ENCODE measurements around the gene SLC4A2.
"Not testable (repeated sequence)": the region's sequence is repeated elsewhere in the genome, so short reads cannot be mapped to it uniquely, and the experiment has no call there.

Gene SLC4A2

DNA sequence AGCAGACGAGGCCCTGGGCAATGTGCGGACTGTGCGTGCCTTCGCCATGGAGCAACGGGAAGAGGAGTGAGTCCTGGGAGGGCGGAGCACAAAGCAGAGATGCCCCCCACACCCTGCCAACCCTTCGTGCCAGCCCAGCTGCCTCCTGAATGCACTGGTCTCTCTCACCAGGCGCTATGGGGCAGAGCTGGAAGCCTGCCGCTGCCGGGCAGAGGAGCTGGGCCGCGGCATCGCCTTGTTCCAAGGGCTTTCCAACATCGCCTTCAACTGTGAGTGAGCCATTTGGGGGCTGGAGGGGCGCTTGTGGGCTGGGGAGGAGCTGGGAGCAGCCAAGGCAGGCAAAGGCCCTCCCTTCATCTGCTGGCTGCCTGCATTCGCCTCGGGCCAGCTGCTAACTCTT, 23.5 kb upstream of the SLC4A2 start:
- TF ChIP-seq, protein P1, sequence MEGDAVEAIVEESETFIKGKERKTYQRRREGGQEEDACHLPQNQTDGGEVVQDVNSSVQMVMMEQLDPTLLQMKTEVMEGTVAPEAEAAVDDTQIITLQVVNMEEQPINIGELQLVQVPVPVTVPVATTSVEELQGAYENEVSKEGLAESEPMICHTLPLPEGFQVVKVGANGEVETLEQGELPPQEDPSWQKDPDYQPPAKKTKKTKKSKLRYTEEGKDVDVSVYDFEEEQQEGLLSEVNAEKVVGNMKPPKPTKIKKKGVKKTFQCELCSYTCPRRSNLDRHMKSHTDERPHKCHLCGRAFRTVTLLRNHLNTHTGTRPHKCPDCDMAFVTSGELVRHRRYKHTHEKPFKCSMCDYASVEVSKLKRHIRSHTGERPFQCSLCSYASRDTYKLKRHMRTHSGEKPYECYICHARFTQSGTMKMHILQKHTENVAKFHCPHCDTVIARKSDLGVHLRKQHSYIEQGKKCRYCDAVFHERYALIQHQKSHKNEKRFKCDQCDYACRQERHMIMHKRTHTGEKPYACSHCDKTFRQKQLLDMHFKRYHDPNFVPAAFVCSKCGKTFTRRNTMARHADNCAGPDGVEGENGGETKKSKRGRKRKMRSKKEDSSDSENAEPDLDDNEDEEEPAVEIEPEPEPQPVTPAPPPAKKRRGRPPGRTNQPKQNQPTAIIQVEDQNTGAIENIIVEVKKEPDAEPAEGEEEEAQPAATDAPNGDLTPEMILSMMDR (IDR thresholded peaks at IDR 0.05; ENCODE audit: control insufficient read depth, insufficient read depth, low read depth, low read length, missing control alignments) = no peak
- no peak for DNase-seq (ENCODE audit: low read depth)
- H3K4me3 ChIP-seq (ENCODE audit: control insufficient read depth, low read depth, low read length) = no peak overlapping the region

DNA sequence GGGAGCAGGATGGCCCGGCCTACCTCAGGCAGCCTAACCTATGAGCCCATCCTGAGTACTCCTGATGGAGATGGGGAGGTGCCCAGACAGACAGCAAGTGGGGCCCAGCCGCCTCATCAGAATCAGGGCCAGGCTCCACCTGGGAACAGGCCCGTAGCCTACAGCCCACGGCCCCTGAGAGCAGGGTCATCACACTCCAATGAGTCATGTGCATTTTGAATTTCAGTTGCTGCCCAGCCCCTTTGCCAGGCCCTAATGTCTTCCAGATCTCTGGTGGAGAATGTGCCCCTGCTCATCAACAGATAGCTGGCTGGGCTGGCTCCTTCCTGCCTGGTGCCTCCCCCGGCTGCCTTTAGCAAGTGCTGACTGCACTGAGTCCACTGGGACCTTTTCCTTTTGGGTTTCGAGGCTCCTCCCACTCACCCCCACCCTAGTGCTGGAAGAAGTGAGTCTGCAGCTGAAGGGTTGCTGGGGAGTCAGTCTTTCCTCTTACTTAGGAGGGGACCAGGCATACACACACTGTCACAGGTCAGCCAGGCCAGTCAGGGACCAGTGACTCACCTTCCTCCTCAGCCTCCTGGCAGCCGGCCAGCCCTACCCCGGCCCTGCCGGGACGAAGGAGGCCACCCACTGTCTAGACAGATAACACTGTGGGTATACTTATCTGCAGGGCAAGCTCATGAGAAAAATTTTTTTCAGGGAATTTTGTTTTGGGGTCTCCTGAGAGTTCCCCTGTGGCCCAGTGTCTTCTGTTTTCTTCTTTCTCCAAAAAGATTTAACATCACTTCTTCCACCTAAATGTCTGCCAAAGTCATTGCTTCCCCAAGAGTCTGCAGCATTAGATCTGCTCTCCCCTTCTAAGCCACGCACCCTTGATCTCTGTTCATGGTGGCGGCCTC, 20.2 kb upstream of the SLC4A2 start:
- H3K4me3 ChIP-seq (ENCODE audit: control insufficient read depth, low read depth, low read length) = no peak overlapping the region
- TF ChIP-seq, protein P1 (IDR thresholded peaks at IDR 0.05; ENCODE audit: control insufficient read depth, insufficient read depth, low read depth, low read length, missing control alignments) = no peak
- peak; percentile 71 for DNase-seq (ENCODE audit: low read depth)

GRCh38 chr7:151039850-151040548, 19.4 kb upstream of the SLC4A2 start:
- TF ChIP-seq, protein P1 (IDR thresholded peaks at IDR 0.05; ENCODE audit: control insufficient read depth, insufficient read depth, low read depth, low read length, missing control alignments) = no peak
- no peak for DNase-seq (ENCODE audit: low read depth)
- no peak overlapping the region for H3K4me3 ChIP-seq (ENCODE audit: control insufficient read depth, low read depth, low read length)

DNA sequence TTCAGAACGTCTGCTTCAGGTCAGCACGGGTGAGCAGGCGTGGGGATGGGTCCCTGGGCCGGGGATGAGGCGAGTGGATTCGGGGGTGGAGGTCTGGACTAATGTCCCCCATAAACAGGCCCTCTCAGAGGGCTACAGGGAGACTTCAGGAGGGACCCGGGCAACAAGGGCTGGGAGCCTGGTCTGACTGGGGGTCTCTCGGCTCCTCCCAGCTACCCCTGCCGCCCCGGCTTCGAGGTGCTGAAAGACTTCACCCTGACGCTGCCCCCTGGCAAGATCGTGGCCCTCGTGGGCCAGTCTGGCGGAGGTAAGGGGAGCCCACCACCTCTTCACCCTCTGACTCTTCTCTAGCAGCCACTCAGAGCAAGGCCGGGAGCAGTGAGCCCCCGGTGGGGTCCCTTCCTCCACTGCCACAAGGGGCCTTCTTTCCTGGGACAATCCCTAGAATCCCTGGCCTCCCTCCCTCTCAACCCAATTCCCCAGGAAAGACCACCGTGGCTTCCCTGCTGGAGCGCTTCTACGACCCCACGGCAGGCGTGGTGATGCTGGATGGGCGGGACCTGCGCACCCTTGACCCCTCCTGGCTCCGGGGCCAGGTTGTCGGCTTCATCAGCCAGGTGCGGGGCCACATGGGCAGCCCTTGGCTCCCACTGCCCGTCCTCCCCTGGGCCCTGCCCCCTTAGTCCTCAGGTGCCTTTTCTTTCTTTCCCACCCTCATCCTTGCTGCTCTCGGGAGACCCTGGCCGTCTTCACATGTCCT, 18.6 kb upstream of the SLC4A2 start:
- no peak overlapping the region for H3K4me3 ChIP-seq (ENCODE audit: control insufficient read depth, low read depth, low read length)
- DNase-seq (ENCODE audit: low read depth) = no peak
- TF ChIP-seq, protein P1 (IDR thresholded peaks at IDR 0.05; ENCODE audit: control insufficient read depth, insufficient read depth, low read depth, low read length, missing control alignments) = no peak

- DNase-seq (ENCODE audit: low read depth); H3K4me3 ChIP-seq (ENCODE audit: control insufficient read depth, low read depth, low read length): not testable (repeated sequence)
Measured at GRCh38 chr7:151043449-151043848, 15.9 kb upstream of the SLC4A2 start.

GRCh38 chr7:151043959-151044358, 15.4 kb upstream of the SLC4A2 start:
- no peak overlapping the region for H3K4me3 ChIP-seq (ENCODE audit: control insufficient read depth, low read depth, low read length)
- no peak for DNase-seq (ENCODE audit: low read depth)
- TF ChIP-seq, protein P1 (IDR thresholded peaks at IDR 0.05; ENCODE audit: control insufficient read depth, insufficient read depth, low read depth, low read length, missing control alignments) = no peak

Data from AG09309 (cell line).